Germinal center (tissue), 1 donor: ENCODE results near the gene ZNF554.
A peak's percentile ranks its signal among the peaks of the same experiment; 100 is the strongest.

Experiments used
- DNase-seq: peaks from one replicate; pipeline ENCODE4 v3.0.0; 2012; ENCODE audit warnings: mixed read lengths, low spot score

ZNF554 gene

DNA sequence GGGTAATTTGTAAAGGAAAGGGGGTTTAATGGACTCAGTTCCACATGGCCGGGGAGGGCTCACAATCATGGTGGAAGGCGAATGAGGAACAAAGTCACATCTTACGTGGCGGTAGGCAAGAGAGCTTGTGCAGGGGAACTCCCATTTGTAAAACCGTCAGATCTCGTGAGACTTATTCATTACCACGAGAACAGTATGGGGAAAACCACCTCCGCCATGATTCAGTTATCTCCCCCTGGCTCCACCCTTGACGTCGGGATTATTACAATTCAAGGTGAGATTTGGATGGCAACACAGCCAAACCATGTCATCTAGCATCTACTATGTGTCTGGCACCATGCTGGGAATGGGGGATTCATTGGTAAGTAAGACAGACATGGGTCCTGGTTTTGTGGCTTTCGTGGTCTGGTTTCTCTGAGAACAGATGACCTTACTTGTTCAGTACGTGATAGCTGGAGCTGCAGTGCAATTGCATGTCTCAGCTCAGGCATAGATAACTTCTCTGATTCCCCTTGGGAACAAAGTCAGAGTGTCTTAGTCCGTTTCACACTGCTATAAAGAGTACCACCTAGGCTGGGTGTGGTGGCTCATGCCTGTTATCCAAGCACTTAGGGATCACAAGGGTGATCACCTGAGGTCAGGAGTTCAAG is 8.3 kb downstream of the ZNF554 start:
- DNase-seq, result no peak

DNA sequence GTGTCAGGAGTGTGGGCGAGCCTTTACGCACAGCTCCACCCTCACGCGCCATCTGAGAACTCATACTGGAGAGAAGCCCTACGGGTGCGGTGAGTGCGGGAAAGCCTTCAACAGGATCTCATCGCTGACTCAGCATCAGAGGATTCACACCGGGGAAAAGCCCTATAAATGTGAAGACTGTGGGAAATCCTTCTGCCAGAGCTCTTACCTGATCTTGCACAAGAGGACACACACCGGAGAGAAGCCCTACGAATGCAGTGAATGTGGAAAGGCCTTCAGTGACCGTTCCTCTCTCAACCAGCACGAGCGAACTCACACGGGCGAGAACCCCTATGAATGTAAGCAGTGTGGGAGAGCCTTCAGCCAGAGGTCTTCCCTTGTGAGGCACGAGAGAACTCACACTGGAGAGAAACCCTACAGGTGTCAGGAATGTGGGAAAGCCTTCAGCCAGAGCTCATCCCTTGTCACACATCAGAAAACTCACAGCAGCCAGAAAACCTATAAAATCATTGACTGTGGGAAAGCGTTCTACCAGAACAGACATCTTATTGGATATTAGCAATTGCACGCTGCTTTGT is 14.7 kb downstream of the ZNF554 start:
- no peak for DNase-seq

DNA sequence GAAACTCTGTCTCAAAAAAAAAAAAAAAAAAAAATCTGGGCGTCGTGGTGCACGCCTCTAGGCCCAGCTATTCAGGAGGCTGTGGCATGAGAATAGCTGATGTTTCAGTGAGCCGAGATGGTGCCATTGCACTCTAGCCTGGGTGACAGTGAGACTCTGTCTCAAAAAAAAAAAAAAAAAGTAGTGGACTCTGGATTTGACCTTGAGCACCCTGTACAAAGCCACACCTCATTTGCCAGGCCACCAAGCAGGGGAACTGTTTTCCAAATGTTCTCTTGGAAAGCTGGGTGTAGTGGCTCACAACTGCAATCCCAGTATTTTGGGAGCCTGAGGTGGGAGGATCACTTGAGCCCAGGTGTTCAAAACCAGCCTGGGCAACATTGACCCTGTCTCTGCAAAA is 17.8 kb downstream of the ZNF554 start:
- no peak for DNase-seq

DNA sequence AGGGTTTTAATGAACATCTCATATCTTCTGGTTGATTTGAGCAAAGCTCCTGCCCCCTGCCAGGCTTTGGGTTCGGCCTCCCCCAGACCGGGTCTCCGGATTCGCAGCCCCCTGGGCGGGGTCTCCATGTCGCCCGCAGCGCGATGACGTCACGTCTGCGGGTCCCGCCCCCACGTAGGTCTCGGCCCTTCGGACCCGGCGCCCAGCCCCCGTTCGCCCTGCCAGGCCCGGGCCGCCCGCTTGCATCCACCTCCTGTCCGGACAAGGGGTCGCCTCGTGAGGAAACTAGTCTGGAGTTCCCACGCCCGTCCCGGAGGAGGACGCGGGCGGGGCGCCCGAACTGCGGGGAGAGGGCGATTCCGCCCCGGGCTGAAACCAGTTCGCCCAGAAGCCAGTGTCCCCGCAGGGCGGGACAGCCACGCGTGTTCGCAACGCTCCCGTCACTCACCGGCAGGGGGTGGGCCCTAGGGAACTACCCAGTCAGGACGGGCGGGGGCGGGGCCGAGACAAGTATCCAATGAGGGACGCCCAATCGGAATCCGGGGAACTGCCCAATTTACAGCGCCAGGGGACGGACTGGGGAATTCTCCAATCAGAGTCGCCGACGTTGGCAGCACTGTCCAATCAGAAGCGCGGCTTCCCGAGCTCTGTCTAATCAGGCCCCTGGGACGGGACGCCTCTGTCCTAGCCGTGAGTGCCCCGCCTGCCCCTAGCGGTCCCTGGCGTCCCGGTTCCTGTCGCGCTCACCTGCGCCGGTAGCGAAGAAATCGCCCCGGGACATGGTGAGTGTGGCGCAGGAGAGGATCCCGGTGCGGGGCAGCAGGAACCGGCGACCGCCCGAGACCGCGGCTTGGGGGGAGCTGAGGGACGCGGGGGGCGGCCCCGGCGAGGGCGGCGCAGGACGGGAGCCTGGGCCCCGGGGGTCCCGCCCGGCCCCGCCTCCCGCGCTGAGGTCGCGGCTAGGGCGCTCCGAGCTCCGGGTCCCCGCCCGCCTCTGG is 21.4 kb downstream of the ZNF554 start, which contains the start of gene ZNF555:
TSS of gene ZNF555 (plus strand) at position 682 of the 998 bp plus-strand sequence. CDS start at position 780, 98 bp downstream.
- DNase-seq, result peak; percentile 99

DNA sequence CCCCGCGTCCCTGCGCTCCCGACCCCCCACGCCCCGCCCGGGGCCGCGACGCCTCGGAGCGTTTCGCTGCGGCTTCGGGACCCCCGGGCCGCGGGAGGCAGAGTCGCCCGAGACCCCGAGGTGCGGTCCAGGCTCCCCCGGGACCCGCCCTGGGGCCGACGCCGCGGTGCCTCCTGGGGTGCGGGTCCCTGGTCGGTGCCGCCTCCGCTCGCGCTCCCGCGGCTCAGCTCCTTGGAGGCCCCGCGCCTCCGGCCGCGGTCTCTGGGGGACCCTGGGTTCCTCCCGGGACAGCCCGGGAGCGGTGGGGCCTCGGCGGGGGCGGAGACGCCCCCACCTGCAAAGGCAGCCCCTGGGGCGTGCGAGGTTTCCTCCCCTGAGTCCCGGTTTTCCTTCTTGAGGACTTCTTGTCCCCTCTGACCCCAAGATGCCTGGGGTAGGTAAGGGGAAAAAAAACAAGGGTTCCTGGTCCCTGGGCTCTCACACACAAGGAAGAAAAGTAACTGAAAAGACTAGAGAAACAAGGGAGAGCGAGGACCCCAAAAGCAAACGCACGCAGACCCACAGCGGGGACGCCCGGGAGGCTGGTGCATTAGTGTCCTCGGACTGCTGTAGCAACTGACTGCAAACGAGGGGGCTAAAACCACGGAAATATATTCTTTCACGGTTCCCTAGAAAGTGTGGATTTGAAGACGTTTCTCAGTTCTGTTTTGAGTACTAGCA is 22.3 kb downstream of the ZNF554 start:
- peak; percentile 32 for DNase-seq

DNA sequence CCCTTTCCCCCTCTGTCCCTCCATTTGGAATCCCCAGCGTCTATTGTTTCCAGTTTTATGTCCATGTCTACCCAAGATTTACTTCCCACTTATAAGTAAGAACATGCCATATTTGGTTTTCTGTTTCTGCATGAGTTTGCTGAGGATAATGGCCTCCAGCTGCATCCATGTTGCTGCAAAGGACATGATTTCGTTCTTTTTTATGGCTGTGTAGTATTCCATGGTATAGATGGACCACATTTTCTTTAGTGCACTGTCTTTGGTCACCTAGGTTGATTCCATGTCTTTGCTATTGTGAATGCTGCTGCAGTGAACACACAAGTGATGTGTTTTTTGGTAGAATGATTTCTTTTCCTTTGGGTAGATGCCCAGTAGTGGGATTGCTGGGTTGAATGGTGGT is 25.4 kb downstream of the ZNF554 start:
- DNase-seq, result no peak

DNA sequence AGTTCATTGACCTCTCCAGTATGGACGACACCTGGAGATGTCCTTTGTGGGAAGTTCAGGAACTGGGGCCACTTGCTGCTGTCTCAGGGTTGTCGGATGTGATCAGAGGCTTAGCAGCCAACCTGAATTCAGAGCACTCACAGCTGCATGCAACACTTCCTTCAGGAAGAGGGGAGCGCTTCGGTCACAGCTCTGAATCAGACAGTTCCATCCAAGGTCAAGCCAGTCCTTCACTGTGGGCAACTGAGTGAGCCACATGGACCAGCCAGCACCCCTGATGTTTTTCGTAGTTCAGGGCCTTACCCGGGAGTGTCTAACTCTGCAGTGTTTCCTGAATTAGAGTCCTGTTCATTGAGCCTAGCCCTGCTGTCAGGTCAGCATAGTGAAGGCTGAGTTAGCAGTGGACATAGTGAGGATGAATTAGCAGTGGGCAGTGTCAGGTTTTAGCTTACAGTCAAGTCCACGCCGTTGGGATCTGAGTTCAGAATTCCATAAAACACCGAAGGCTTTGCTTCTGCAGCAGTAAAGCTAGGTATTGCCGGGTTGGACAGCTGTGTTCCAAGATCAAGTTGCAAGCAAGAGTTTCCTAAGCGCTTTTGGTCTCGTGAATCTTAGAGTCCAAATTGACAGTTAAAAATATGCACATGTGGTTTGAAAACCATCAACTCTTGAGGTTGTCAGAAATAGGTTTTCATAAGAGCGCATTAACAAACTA is 26.7 kb downstream of the ZNF554 start:
- no peak for DNase-seq

DNA sequence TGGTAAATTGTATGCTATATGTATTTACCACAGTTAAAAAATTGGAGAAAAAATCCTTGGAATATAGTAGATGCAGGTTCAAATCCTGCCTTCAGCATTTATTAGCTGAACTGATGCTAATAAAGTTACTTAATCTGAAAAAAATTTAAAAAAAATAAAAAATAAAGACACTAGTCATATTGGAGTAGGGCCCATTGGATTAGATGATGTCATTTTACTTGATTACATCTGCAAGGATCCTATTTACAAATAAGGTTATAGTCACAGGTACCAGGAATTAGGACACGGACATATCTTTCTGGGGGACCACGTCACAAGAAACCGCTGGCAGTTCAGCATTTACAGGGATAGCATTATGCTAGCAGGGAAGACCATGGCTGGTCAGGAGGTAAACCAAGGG is 27.8 kb downstream of the ZNF554 start:
- no peak for DNase-seq

DNA sequence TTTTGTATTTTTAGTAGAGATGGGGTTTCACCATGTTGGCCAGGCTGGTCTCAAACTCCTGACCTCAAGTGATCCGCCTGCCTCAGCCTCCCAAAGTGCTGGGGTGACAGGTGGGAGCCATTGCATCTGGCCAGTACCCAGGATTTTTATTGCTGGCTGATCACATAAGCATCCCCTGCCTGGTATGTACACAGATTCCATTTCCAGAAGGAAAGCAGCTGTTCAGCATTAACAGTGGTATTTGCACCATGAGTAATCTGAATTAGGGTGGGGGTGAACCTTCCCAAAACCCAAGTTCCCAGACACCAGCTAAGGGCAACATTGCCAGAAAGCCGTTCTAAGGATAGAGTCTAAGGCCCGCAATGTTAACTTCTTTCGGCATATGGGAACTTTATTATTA is 28.9 kb downstream of the ZNF554 start:
- DNase-seq, result no peak

DNA sequence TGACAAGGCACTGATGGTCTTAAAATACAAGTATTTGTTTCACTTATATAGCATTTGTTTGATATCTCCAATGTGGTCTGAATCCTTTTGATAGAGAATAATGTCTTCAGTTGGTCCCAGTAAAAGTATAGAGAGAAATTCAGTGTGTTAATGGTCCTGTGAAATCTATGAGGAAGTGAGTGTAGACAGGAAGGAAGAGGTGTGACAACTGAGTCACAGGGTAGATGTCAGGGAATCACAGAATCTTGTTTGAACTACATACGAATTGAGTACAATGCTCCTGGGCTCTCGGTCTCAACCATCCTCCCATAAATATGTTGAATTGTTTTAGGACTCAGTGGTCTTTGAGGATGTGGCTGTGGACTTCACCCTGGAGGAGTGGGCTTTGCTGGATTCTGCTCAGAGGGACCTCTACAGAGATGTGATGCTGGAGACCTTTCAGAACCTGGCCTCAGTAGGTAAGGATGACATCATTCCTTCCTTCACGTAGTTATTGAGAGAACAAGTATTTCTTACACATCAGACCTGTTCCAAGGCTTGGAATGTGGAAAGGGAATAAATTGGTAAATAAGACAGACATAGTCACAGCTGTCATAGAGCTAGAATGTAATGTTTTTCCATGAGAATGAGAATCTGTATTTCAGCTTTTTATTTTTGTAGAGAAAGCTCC is 30.7 kb downstream of the ZNF554 start:
- no peak for DNase-seq

DNA sequence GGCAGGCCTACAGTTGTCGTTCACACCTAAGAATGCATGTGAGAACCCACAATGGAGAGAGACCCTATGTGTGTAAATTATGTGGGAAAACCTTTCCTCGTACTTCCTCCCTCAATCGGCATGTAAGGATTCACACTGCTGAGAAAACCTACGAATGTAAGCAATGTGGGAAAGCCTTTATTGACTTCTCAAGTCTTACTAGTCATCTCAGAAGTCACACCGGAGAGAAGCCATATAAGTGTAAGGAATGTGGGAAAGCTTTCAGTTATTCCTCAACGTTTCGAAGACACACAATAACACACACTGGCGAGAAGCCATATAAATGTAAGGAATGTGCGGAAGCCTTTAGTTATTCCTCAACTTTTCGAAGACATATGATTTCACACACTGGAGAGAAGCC is 32.9 kb downstream of the ZNF554 start:
- no peak for DNase-seq

DNA sequence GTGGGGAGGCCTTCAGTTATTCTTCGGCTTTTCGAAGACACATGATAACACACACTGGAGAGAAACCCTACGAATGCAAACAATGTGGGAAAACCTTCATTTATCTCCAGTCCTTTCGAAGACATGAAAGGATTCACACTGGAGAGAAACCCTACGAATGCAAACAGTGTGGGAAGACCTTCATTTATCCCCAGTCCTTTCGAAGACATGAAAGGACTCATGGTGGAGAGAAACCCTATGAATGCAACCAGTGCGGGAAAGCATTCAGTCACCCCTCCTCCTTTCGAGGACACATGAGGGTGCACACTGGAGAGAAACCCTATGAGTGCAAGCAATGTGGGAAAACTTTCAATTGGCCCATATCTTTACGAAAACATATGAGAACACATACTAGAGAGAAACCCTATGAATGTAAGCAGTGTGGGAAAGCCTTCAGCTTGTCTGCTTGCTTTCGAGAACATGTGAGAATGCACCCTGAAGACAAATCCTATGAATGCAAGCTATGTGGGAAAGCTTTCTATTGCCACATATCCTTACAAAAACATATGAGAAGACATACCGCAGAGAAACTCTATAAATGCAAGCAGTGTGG is 33.4 kb downstream of the ZNF554 start:
- DNase-seq, result no peak

DNA sequence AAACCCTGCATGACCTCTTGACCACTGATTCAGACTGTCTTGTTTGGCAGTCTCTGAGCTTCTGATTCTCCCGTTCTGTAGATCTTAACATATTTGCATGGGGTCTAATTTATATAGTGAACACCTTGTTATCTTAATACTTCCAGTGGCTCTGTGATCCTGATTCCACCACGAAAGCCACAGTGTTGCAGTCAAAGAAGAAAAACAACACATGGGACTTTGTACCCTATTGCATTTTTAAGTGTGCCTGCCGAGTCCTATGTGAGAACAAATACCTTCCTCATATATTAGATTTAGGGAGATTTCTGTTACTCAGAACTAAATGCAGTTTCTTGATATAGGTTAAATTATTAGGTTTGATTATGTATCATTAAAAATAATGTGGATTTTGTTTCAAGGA is 35.2 kb downstream of the ZNF554 start:
- no peak for DNase-seq

DNA sequence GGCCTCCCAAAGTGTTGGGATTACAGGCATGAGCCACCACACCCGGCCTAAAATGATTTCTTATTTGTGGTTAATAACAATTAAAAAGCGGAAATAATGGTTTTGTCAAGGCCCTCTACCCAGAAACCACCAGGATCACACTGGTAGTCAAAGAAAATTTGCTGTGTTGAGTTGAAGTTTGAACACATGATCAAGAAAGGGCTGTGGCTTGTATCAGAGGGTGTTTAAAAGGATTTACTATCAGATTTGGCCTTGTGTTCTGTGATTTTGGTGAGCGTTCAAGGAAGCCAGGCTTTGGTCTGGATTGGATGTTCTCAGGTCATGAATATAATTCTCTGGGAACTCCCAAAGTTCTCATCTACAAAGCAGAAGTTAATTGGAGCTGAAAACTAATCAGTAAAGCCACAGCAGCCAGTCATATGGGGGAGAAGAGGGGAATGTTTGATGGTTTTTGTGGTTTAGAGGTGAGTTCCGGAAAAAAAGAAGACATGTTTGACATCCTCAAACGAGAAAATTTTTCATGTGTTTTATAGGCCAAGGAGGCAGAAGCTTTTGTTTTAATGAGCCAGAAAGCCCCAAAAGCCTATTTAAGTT is 36.9 kb downstream of the ZNF554 start:
- DNase-seq, result no peak

DNA sequence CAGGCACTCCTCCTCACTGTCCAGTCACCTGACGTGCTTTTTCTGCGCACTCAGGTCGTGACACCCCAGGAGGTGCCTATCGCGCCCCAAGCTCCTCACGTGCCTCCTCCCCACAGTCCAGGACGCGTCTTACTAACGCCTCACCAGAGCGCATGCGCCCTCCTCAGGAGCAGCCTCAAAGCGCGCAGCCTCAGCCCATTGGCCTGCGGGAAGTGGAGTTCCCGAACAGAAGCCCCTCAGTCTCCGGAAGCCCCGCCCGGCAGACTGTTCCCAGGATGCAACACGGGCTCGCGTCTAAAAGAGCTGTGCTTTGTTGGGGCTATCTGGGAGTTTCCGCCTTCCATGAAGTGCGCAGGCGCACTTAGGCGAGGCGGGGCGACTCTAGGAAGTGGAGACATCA is 39.2 kb downstream of the ZNF554 start:
- DNase-seq, result no peak

DNA sequence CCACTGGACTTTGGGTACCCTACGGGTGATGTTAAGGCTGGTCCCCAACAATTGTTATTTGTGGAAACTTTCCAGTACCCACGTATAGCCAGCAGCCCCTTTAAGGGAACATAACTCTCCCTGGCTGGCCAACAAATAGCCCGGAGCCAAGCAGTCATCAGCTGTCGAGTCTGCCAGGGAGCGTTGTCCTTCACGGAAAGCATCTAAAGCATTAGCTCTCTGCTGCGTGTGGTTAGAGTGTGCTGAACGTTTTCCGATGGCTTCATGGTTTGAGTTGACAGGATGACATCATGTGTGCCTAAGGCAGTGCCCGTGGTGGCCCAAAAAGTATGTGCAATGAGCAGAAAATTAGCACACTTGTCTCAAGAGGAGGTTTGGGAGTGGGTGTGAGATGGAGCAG is 44.1 kb downstream of the ZNF554 start:
- DNase-seq, result no peak

DNA sequence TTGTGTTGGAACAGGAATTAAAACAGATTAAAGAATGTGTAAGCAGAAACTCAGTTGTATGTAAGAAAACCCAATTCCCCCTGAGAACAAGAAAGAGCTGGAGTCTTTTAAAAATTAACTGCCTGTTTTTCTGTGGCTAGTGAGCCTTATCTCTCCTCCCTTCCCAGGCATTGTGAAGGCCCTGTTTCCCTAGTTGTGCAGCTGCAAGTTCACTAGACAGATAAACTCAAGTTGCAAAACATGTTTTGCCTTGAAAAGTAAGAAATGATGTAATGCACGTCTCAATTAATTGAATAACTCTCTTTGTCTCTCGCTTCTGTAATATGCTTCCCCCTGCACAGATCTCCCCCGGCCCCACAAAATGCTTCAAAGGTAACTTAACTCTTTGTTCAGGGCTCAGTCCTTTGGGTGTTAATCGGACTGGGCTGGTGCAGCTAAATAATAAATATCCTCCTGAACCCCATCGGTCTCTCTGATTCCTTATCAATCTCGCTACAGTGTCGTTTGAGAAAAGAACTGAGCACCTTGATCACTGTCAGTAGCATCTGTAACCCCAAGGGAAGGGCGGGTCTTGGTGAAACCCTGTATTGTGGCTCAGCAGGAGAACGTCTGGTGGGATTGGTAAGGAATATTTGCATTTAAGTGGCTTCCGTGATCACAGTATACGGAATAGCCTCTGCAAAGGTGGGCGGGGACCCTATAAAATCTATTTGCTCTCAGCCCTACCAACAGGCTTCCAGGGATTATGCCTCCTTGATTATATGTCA is 45.8 kb downstream of the ZNF554 start:
- DNase-seq, result no peak

DNA sequence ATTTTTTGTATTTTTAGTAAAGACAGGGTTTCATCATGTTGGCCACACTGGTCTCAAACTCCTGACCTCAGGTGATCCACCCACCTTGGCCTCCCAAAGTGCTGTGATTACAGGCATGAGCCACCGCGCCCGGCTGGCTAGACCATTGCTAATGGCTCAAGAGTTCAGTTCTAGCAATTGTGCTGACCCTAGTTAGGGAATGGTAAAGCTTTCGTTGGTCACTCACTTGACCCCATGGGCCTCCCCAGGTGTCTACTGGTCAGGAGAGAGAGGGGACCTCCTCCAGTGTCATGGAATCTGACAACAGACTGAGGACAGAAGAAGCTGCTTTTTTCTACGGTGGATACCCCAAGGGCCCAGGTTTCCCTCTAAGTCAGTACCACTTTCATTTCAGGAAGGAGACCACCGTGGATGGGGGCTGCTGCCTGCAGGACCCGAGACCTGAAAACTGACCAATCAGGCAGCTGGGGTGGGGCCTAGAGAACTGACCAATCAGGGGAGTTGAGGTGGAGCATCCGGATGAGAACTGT is 46.9 kb downstream of the ZNF554 start:
- no peak for DNase-seq
